Measurements from ENCODE around the gene ITGA1.

DNA sequence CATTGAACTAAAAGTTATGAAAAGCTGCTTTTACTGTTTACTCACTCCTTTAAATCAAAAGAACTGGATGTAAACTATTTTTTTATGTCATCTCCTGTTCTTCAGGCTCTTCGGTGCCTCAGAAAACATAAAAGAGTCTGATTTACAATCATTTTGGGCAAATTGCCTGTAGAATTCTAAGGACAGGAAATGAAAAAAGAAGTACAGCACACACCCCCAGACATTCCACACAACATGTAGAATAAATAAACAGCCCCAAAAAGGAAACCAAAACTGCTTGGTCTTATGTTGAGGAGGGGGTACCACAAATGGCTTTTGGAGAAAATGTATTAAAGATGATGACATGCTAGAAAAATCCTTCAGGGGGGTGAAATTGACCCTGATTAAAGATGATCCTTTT is 57.2 kb downstream of the ITGA1 start:
- TF ChIP-seq, protein P1, sequence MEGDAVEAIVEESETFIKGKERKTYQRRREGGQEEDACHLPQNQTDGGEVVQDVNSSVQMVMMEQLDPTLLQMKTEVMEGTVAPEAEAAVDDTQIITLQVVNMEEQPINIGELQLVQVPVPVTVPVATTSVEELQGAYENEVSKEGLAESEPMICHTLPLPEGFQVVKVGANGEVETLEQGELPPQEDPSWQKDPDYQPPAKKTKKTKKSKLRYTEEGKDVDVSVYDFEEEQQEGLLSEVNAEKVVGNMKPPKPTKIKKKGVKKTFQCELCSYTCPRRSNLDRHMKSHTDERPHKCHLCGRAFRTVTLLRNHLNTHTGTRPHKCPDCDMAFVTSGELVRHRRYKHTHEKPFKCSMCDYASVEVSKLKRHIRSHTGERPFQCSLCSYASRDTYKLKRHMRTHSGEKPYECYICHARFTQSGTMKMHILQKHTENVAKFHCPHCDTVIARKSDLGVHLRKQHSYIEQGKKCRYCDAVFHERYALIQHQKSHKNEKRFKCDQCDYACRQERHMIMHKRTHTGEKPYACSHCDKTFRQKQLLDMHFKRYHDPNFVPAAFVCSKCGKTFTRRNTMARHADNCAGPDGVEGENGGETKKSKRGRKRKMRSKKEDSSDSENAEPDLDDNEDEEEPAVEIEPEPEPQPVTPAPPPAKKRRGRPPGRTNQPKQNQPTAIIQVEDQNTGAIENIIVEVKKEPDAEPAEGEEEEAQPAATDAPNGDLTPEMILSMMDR (IDR thresholded peaks at IDR 0.05) = no peak
- no peak for TF ChIP-seq POLR2A (IDR thresholded peaks at IDR 0.05)
